ENCODE measurements around the gene GPR3.

The GPR3 gene

DNA sequence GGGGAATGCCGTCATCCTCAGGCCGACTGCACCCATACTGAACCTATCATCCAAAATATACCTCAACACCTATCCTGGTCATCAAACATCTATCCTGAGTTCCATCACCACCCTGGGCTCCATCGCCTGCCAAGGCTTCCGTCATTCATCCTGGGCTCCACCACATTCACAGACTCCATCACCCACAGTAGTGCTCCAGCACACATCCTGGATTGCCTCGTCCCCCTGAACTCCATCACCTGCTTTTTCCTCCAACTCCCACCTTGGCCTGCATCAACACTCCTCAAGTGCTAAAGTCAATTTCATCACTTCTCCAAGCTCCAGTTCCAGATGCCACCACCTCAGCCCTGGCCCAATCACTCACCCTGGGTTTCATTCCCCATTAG, 33.5 kb upstream of the GPR3 start:
- no peak for DNase-seq (ENCODE audit: low spot score)

DNA sequence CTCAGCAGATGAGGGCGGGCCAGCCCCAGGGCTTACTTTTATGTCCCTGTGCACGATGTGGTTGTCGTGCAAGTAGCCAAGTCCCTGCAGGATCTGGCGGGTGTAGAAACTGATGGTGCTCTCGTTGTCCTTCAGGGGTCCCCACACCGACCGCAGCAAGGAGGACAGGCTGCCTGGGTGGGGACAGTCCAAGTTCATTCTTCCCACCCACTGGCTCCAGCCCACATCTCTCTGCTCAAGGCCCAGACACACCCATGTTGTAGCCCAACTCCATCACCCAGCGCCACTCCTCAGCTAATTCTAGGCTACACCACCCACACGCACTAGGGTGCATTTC, 32.6 kb upstream of the GPR3 start:
- no peak for DNase-seq (ENCODE audit: low spot score)

DNA sequence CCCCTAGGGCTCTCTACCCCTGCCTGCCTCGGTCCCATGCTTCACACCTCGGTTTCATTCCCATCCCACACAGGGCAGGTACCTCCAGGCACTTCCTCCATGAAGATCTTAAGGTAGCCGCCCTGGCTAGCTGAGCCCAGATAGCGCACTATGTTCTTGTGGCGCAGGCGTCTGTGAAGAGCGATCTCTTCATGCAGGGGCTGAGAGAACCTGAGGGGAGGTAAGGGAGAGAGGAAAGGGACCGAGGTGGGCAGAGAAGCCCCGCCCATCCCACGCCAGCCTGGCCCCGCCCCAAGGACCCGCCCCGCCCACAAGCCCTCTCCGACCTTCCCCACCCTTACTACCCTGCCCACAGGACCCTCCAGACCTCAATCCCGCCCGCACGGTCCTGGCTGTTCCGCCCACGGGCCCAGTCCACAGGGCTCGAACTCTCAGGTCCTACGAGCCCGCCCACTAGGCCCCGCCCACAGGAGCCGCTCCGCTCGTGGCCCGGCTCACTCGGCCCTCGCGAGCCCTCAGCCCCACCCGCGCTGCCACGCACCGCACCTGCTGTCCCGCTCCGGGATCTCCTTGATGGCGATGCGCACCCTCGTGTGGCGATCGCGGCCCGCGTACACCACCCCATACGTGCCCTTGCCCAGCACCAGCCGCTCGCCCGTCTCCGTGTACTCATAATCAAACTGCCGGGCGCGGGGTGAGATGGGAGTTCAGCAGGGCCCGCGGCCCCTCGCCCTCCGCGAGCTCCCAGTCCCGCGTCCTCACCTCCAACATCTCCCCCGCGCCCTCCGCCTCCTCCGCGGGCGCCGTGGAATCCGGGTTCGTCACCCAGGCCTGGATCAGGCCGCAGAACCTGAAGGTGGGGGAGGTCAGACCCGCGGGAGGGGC, 32.0 kb upstream of the GPR3 start:
- DNase-seq (ENCODE audit: low spot score), result no peak

DNA sequence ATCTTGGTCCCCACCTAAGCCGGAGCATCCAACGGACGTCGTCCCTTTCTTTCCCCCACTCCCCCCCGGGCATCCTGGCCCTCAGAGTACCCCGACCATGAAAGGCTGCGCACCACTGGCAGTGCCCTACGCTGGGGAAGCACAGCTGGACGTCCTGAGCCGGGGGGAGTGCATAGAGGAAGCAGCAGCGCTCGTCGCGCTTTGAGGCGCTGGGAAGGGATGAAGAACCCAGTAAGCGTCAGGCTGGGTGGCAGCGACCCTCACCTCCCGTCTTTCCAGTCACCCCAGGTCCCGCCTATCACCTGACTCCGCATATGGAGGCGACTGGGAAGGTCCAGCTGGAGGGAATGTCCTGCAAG, 31.4 kb upstream of the GPR3 start:
- no peak for DNase-seq (ENCODE audit: low spot score)

DNA sequence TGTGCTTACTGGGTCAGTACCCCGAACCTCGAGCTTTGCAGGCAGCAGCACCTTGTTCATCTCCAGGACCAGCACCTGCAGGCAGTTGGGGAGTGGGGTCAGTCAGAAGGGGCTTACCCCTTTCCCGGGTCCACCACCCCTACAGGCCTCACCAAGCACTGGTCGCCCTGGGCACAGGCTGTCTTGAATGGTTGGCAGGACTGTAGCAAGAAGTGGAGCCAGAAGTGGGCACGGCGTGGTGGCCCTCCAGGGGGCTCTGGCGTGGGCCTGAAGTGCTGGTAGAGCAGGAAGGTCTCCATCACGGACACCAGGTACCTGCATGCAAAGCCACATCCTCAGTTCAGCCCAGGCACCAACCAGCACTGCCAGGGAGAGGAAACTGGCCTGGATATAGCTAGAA, 30.9 kb upstream of the GPR3 start:
- no peak for DNase-seq (ENCODE audit: low spot score)

DNA sequence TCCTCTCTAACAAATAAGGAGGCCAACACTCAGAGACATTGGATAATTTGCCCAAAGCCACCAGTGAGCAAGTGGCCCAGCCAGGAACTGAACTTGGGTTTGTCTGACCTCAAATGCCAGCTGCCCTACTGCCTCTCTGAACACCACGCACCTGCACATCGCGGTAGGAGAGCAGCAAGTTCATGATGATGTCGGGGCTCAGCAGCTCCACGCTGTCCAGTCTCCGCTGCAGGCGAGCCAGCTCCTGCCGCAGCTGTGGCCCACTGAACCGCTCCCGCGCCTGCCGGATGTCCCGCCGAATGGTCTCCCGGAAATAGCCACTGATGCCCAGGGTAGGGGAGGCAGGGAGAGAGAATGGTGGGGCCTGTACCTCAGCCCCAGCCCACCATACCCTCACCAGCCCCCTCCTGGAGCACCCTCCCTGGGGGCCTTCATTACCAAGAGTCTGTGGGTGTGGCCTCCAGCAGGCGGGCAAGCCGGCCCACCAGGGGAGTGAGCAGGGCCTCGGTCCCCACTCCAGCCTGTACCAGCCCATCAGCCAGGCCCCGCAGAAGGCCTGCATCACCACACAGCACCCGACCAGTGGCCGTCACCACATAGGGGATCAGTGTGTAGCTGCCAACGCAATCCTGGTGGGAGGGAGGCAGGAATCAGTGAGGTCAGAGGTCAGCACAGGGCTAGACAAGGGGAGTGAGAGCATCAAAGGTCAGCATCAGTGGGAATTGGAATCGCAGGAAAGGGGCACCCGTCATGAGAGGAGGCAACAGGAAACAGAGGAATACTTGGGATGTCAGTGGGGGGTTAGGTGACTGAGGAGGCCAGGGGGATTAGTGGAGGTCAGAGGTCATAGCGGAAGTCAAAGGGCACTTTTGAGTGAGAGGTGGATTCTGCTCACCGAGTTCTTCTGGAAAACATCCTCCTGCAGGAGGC, 28.4 kb upstream of the GPR3 start:
- DNase-seq (ENCODE audit: low spot score), result no peak

DNA sequence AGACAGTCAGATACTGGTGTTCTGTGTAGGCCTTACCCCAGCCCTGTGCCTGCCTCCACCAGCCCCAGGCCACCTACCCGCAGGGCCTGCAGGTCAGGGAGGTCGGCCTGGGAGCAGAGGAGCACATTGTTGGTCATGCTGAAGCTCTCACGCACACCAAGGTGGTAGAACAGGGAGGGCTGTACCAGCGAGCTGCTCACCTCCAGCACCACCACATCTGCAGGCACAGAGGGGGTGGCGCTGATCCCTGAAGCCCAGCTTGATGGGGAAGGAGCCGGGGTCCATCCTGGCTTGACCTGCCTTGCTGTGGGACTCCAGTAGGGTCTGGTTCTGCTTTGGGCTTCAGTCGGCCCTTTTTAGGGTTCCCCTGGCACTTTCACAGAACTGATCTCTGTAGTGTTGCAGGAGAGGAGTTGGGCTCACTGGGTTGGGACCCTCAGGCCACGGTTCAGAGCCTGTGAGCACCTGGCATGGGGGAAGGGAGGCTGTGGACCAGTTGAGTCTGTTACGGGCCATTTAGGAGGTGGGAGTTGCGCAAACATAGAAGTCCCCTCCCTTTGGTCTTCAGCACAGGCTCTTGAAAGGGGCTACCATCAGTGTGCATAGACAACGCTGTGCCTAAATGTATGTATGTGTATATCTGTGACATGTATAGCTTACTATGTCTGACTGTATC, 27.6 kb upstream of the GPR3 start:
- DNase-seq (ENCODE audit: low spot score), result no peak

DNA sequence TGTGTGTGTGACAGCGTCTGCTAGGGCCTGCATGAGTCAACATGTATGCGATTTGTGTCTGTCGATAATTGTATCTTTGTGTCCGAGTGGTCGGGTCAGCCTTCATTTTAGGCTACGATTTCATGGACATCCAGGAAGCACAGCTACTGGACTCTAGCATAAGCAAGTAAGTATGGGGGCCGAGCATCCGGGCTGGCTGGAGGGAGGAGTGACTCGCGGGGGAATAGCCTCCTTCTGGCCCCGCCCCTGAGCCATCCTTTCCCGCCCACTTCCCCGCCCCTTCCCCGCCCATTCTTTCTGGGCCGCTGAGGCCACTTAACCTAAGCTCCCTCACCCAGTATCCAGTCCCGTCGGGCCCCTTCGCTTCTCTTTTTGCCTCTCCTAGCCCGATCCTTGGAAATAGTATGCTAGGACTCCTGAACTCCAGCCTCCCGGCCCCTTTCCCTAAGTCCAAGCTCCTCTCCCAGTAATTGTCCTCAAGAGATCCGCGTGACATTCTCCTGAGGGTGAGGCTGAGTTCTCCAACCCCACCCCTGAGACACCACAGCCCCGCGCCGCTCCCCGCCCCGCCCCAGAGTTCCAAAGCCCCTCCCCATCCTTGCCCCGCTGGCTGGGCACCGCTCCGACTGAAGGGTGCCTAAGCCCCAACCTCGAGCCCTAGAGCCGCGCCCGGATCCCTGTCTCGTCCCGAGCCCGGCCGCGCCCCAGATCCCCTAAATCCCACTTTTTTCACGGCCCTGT, 26.9 kb upstream of the GPR3 start:
- peak; percentile 81 for DNase-seq (ENCODE audit: low spot score)

DNA sequence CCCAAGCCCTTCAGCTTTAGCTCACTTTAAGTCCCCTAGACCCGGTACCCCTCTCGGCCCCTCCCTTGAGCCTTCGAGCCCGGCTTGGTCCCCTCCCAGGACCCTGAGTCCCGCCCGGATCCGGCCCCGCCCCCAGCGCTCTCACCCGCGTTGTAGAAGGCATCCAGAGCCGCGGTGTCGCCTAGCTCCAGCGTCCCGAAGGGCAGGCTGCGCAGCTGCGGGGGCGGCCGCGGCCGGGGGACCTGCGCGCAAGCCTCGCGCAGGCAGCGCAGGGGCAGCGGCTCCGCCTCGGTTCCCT, 26.4 kb upstream of the GPR3 start:
- peak; percentile 66 for DNase-seq (ENCODE audit: low spot score)

DNA sequence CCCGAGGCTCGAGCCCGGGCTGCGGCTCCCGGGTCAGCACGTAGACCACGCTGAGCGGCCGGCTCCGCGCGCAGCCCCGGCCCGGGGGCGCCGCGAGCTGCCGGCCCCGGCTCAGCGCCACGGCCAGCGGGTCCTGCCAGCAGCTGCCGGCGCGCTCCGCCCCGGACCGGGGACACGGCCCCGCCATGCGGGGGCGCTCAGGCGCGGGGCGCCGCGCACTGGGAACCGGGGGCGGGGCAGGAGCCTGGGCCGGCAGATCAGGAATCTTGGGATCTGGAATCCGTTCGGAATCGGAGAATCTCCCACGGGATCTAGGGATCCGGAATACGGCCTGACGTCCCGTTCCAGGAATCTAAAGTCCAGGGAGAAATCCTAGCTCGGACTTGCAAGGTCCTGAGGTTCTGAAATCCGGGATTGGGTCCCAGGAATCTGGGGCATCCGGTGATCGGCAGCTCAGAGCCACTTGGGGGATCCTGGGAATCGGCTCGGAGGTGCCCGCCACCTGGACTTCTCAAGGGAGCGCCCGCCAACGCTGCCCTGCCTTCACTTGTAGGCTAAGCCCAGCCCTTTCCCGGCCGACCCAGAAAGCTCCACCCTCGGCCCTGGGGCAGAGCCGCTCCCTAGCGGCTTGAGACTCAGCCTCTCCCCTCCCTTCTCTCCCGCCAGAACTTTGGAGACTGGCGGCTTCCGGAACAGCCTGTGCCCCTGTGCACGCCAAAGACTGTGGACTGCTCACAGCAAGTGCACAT, 25.8 kb upstream of the GPR3 start, which contains the start of gene MAP3K6:
TSS of gene MAP3K6 (minus strand) at position 551 of the 749 bp plus-strand sequence. CDS start at position 187, 364 bp downstream.
- peak; percentile 59 for DNase-seq (ENCODE audit: low spot score)

DNA sequence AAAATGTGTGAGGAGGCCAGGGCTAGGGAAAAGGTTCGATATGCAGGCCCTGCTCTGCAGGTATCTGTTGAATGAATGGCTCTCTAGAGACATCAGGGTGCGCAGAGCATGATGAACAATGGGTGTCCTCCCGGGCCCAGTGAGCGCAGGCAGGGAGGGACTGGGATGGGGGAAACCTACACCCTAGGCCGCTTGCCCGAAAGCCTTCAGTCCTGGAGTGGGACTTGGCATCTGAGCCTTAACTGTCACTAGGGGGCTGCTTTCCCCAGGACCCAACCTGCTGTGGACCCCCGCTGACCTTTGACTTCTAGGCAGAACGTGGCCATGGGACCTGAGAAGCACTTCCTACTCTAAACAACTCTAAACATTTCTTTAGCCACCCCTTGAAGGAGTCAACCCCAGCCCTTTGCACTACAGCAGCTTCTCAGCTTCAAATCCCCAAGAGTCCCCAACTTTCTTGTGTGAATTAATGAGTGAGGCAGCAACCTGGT, 25.2 kb upstream of the GPR3 start:
- DNase-seq (ENCODE audit: low spot score), result no peak

DNA sequence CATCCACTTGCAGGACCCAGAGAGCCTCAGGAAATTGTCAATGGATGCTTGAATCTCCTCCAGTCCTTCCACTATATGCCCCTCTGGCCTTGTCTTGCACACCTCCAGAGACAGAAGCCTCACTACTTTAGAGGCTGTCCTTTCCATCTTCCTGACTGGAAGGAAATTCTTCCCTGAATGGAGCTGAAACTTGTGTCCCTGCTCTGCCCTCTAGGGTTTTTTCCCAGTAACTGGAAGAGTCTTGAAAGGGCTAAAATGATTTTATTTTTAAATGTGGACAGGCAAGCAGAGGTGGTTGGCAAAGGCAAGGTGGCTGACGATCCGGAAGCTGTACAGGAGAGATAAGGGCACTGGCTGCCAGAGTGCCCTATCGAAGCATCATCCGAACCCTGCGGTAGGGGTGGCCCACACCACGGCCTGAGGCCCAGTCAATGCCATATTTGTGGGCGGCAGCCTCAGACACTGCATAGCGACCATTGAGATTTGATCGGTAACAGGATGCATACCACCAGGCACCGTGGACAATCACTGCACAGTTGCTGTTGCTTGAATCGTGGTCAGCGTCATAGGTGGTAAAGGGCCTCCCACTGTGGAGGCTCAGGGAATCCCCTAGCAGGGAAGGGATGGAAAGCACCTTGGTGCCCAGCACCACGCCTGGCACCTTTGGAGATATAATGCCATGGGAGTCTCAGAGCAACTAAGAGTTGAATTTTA, 23.4 kb upstream of the GPR3 start:
- DNase-seq (ENCODE audit: low spot score), result no peak

DNA sequence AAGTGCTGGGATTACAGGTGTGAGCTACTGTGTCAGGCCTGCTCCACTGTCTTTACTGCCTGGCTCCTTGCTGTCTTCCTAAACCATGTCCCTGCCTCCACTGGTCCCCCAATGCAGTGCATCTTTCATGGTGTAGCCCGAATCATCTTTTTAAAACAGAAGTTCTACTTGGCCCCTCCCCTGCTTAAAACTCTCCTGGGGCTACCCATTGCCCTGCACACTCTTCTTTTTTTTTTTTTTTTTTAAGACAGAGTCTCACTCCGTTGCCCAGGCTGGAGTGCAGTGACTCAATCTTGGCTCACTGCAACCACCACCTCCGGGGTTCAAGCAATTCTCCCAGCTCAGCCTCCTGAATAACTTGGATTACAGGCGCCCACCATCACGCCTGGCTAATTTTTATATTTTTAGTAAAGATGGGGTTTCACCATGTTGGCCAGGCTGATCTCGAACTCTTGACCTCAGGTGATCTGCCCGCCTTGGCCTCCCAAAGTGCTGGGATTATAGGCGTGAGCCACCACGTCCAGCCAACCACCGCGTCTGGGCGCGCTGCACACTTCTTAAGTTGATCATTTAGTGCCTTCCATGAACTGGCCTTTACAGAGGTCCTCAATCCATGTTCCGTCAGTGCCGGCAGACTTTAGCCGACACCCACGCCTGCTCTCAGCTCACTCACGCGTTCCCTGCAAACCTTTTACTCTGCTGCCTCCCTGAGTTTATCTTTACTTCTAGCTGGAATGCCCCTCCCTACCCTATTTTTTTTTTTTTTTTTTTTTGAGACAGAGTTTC, 20.2 kb upstream of the GPR3 start:
- no peak for DNase-seq (ENCODE audit: low spot score)

DNA sequence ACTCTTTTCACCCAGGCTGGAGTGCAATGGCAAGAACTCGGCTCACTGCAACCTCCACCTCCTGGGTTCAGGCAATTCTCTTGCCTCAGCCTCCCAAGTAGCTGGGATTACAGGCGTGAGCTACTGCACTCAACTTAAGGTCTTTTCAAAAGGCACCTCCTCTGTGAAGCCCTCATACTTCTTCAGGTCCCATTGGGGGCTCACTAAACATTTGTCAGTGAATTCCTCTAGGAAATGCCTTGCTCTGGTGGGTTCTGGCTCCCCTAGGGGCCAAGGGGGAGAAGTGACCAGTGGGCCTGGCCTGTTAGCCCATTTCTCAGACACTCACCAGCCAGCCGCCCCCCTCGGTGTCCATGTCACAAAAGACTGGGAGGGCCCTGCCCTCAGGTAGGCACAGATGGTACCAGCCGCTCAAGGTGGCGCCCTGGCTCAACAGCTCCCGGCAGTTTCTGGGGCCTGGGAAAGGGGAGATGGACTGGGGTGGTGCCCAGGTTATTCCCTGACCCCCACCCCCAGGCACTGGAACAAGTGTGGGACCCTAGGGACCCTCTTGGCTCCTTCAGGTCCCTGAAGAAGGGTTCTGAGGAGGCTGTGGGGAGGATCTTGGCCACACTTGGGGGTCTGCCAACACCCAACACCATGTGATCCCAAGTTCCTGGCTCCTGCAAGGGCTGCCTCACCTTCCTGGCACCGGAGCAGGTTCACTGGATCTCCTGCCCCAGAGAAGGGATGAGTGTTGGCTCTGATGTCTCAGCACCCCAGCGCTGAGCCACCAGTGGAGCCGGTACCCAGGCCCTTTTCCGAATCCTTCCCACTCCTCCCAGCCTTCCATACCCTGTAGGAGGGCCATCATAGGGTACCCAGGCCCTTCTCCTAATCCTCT, 19.4 kb upstream of the GPR3 start:
- DNase-seq (ENCODE audit: low spot score), result no peak

DNA sequence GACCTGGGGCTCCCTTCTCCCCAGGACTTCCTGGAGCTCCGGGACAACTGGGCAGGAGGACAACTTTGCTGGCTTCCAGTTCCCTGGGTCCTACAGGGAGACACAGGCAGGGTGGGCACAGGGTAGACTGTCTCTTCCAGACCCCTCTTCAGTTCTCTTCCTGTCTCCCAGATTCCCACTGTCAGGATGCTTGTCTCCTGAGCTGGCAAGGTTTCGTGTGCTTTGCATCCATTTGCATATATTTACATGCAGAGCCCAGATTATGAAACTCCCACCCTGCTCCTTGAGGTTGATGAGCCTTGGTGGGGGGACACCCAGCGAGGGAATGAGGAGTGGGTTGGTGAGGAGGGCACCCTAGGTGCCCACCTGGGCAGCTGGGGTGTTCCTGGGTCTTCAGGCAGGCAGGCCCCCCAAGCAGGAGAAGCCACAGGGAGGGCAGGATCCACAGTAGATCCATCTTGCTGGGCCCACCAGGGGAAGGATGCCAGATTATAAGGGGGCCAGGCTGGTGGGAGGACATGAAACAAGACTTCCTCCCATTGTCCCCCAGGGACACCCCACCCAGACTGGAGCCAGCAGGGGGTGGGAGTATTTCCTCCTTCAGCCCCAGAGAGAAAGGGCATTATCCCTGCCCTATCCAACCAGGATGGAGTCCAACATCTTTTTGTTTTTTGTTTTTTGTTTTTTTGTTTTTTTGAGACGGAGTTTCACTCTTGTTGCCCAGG, 17.9 kb upstream of the GPR3 start, which contains the start of gene FCN3:
TSS of gene FCN3 (minus strand) at position 463 of the 725 bp plus-strand sequence. CDS start at position 457, 6 bp downstream.
- no peak for DNase-seq (ENCODE audit: low spot score)

DNA sequence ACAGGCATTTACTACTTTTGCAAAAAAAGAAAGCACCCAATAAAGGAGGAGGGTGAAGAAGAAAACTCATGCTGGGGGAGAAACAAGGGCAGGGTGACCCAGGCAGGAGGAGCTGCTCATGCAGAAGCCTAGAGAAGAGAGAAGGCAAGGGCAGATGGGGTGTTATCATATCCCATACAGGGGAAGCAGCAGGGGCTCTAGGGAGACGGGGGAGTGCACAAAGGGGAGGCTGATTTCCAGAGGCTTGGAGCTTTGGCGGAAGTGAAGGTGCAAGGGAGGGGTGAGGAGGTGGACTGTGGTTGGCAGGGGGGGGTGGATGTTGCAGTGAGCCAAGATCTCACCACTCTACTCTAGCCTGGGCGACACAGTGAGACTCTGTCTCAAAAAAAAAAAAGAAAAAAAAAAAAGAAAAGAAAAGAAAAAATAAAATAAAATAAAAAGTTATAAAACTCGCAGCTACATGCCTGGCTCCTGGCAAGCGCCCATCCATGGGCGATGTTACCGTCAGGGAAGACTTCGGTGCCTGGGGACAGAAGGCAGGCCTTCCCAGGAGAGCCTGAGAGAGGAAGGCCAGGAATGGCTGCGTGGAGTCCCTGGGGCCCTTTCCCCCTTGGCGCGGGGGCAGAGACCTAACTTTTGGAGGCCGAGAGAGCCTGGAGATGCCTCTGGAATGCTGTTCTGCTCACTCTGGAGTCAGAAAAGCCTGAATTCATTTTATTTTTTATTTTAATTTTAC, 14.5 kb upstream of the GPR3 start:
- DNase-seq (ENCODE audit: low spot score), result no peak

DNA sequence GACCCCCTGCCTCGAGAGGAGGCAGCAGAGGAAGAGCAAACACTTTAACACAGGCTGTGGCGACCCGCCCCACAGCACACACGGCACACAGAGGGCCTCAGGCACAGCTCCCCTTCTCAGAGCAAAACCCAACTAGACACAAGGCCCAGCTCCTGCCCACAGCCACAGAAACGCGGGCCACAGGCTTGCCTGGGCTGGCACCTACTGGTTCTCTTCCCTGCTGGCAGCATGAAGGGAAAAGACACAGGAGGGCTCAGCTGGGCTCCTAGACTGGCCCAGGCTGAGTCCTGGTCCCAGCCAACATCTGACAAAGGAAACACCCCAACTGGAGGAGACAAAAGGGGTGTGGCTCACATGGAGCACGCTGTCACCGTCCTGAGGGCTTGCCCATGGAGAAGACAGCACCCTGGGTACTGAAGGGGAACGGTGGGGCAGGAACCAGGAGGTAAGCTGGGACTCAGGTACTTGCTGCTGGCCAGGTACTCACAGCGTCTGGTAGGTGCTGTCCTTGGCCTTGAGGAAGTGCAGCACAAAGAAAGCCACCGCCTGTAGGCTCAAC, 12.8 kb upstream of the GPR3 start:
- no peak for DNase-seq (ENCODE audit: low spot score)

All from kidney capillary endothelial cell (primary cell).